Measurements from ENCODE around the gene ZIC5.

ZIC5 gene

GRCh38 chr13:99975626-99976025 lies 4.1 kb upstream of the ZIC5 start:
- DNase-seq (ENCODE audit: low read depth): no peak

- no peak for DNase-seq (ENCODE audit: low read depth)
These were observed 3.5 kb upstream of the ZIC5 start for GRCh38 chr13:99974939-99975561.

- no peak for DNase-seq (ENCODE audit: low read depth)
These were observed 2.9 kb upstream of the ZIC5 start for GRCh38 chr13:99974296-99974938.

DNA sequence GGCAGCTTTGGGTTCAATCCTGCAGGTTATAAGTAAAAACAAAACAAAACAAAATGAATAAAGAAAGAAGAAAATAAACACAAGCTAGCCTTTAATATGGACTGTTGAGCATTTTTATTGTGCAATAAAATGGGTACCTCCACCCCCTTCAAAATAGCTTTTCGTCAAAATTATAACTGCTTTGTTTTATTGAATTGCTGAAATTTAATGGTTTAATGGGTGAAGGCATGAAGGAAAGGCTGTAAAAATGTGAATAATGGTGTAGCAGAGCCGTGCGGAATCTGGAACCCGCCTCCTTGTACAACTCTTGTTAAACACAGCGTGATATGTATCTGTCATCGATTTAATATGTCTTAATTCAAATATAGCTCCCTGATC lies 2.2 kb upstream of the ZIC5 start:
- no peak for DNase-seq (ENCODE audit: low read depth)

- no peak for DNase-seq (ENCODE audit: low read depth)
These were observed 1.7 kb upstream of the ZIC5 start for GRCh38 chr13:99973163-99973807.

- no peak for DNase-seq (ENCODE audit: low read depth)
These were observed 694 bp upstream of the ZIC5 start for GRCh38 chr13:99972190-99972731.

GRCh38 chr13:99970651-99971575 lies 654 bp downstream of the ZIC5 start:
- no peak for DNase-seq (ENCODE audit: low read depth)

- no peak for DNase-seq (ENCODE audit: low read depth)
These were observed 1.5 kb downstream of the ZIC5 start for GRCh38 chr13:99969919-99970650.

DNA sequence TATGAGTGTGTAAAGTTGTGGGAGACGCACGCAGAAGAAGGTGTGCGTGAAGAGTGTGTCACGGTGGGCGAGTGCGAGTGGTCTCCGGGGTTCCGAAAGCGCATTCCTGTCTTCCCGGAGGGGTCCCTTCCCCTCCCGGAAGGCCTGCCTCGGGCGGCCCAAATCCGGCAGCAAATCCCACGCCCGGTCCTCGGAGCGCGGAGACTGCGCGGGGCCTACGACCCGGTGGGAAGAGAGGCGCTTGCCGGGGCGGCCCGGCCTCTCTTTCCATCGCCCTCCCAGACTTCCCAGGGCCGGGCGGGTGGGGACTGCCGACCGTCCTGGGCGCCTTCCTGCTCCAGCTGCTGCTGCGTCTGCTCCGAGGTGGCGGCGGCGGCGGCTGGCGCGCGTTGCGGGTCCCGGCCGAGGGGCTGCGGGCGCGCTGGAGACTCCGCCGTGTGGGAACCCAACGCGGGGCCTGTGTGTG lies 2.1 kb downstream of the ZIC5 start:
- no peak for DNase-seq (ENCODE audit: low read depth)

DNA sequence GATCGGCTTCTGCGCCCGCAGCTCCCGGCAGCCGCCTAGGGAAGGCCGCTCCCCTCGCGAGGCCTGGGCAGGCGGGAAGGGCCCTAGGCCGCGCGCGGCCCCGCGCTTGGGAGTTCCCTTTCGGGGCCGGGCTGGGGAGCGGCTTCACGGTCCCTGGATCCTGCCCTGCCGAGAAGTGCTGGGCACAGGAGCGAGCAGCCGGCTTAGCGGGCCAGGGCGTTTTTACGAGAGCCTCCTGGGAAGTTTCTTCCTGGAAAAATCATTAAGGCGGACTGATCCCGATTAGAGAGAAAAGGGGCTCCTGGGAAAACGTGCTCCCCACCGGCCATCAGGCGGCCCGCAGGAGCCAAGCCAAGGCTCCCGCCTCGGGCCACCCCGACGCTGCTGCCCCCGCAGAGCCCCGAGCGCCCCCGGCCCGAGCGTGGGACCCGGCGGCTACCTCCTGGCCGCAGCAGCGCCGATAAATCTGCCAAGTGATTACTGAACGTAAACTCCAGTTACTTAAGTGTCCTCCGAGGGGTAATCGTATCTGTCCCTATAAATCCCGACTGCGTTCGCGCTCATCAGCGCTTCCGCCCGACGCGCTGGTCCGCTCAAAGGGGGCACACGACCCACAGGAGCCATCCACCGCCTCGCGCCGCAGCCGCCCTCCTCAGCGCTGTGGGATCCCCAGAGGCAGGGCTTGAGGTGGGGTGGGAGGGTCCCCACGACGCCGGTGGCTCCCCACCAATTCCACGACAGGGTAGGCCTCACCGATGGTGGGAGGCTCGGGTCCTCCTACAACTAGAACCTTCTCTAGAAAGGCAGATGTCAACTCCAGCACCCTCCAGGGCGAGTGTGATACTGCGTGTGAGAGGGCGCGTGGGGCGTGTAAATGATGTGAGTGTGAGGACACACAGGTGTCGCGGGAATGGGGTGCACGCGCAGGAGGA lies 2.8 kb downstream of the ZIC5 start:
- DNase-seq (ENCODE audit: low read depth): no peak

DNA sequence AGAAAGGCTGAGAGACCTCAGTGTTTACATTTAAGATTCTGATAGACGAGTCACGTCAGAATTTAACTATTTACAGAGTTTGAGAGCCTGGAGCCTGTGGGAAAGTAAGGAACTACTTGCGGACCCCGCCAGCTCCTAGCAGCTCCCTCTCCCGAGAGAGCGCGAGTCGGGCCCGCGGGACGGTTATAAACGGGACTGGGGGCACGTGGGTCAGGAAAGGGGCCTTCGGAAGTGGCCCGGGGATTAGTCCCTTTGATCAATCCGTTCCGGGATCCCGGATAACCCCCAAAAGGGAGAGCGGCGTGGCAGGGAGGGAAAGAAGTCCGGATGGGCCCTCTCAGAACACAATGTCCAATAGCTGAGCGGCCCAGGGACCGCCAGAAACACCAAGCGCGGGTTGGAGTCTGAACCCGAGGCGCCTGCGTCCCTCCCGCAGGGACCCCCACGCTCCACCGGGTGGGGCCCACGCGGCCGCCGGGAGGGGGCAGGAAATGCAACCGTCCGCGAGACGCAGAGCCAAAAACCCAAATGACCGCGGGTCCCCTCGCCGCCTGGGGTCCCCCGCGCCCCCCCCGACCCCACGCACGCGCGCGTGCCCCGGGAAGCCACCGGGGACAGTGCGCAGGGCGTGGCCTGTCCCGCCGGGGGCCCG lies 3.6 kb downstream of the ZIC5 start:
- no peak for DNase-seq (ENCODE audit: low read depth)

GRCh38 chr13:99967498-99967868 lies 4.1 kb downstream of the ZIC5 start:
- DNase-seq (ENCODE audit: low read depth): no peak

DNA sequence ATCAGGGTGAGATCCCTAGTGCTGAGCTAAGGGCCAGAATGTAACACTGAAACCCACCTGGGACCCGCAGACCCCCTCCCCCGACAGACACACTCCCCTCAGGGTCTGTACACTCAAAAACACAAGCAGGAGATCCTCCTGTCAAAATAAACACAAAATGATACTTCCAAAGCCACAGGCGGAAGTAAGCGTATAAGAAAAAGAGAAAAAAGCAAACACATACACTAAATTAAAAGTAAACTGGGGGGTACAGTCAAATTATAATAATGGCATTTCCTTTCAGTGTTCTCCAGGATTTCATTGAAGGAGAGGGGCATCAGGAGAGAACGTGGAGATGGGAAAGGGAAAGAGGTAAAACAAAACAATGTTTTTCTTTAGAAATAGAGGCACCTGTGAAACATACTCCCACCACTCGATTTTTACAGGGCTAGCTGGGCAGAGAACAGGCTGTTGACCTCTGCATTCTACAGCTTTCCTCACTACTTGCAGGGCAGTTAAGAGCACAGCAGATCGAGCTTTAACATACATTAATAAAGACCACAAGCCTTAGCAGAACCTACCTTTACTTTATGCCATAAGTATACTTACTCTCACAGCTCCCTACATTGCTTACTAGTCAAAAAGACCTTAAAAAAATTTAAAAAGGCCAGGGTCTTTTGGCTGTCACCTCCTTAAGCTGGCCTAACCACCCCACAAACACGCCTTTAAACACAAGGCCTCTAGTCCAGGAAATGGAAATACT lies 5.3 kb downstream of the ZIC5 start:
- DNase-seq (ENCODE audit: low read depth): no peak

- no peak for DNase-seq (ENCODE audit: low read depth)
These were observed 6.1 kb downstream of the ZIC5 start for GRCh38 chr13:99965329-99966000.

- no peak for DNase-seq (ENCODE audit: low read depth)
These were observed 7.7 kb downstream of the ZIC5 start for GRCh38 chr13:99963816-99964339.

- no peak for DNase-seq (ENCODE audit: low read depth)
These were observed 9.3 kb downstream of the ZIC5 start for GRCh38 chr13:99962242-99962641.

DNA sequence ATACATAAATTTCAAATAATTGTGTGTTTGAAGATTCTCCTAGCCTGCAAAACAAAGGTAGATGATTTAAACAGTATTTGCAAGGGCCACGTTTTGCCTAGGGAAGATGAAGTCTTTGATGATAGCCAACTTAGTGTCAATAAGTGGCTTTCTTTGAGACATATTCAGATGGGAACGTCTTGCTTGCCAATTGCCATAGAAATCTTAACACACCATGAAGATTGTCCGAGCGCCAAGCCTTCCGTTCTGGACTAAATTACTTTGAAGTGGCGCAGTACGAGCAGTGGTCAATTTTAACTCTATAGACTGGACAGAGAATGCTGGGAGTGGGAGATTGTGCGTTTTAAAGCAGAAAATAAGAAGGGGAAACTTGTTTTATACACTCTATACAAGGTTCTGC lies 9.9 kb downstream of the ZIC5 start:
- no peak for DNase-seq (ENCODE audit: low read depth)

DNA sequence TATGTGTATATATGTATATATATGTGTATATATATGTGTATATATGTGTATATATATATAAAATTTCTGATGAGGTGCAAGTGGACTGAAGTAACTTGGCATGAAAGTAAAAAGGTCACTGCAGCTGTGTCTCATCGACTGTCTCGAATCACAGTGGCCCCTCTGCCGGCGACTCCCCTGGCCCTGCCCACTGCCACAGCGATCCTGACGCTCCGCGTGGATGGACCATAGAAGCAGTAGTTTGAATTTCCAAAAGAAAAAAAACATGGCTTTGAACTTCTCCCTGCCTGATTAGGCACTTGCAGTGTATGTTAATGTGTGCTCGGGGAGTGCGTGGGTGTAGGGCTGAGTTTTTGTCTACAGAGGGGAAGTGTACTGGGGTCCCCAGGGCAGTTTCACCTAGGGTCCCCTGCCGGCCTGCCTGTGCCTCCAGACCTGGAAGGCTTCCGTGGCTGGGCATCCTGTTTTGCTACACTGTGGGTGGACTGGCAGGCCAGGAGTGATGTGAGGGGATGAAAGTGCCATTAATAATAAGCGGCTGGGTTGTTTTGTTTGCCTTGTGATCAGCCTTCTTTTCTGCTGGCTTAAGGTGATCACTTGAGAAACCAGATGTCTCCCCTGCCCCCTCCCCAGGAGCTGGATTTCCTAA lies 10.8 kb downstream of the ZIC5 start:
- DNase-seq (ENCODE audit: low read depth): no peak

Data from stimulated activated CD8-positive, alpha-beta memory T cell treated with anti-CD3 and anti-CD28 coated beads, Interleukin-15, amount 100 ng/mL, for 24 hours (primary cell).